GM23338 (cell line): ENCODE measurements around the gene SLC9A2. TPM values are rescaled to one million over a fixed set of nuclear protein-coding genes. Genes with fewer than 3 reads are reported as not detected.

Source experiments
- ATAC-seq: fragments of 200-7000 bp; cut with Tn5 transposase; 3 replicates; pipeline ENCODE4 v1.9.1; 2020
- DNase-seq: peaks from one replicate; pipeline ENCODE4 v3.0.0-alpha.2; 2015; ENCODE audit warnings: low spot score
- H2AFZ ChIP-seq: fragments of 200-600 bp; sonication (generic); 2 replicates; pipeline ENCODE4 v1.8.0; 2016; ENCODE audit warnings: antibody characterized with exemption, mild to moderate bottlenecking, moderate library complexity
- H3F3A ChIP-seq: fragments of 200-600 bp; sonication (generic); replicated peaks from 2 replicates; pipeline ENCODE4 v1.8.0; 2017; ENCODE audit warnings: antibody characterized with exemption, mixed run types, low read depth
- H3K27ac ChIP-seq: fragments of 200-600 bp; sonication (generic); 2 replicates; pipeline ENCODE4 v1.6.1; 2016; ENCODE audit warnings: low read depth
- H3K27me3 ChIP-seq: fragments of 200-600 bp; sonication (generic); 2 replicates; pipeline ENCODE4 v1.8.0; 2016; ENCODE audit warnings: mild to moderate bottlenecking, mixed run types, moderate library complexity; ENCODE audit not compliant: insufficient read depth
- H3K36me3 ChIP-seq: fragments of 200-600 bp; sonication (generic); 2 replicates; pipeline ENCODE4 v1.8.0; 2016; ENCODE audit warnings: mild to moderate bottlenecking; ENCODE audit not compliant: insufficient read depth
- H3K4me1 ChIP-seq: fragments of 200-600 bp; sonication (generic); 2 replicates; pipeline ENCODE4 v1.8.0; 2016; ENCODE audit warnings: mild to moderate bottlenecking, moderate library complexity; ENCODE audit not compliant: insufficient read depth
- H3K4me2 ChIP-seq: fragments of 200-600 bp; sonication (generic); 2 replicates; pipeline ENCODE4 v1.7.1; 2017; ENCODE audit warnings: mixed run types
- H3K4me3 ChIP-seq: fragments of 200-600 bp; sonication (generic); 2 replicates; pipeline ENCODE4 v1.6.1; 2016; ENCODE audit warnings: mixed run types
- H3K79me2 ChIP-seq: fragments of 200-600 bp; sonication (generic); replicated peaks from 2 replicates; pipeline ENCODE4 v1.8.0; 2017; ENCODE audit warnings: mild to moderate bottlenecking; ENCODE audit not compliant: insufficient read depth
- H3K9me2 ChIP-seq: fragments of 200-600 bp; sonication (generic); 2 replicates; pipeline ENCODE4 v1.8.0; 2017; ENCODE audit not compliant: insufficient read depth
- H4K20me1 ChIP-seq: fragments of 200-600 bp; sonication (generic); replicated peaks from 2 replicates; pipeline ENCODE4 v1.8.0; 2017; ENCODE audit warnings: mild to moderate bottlenecking; ENCODE audit not compliant: insufficient read depth
- H3K27ac Mint-ChIP-seq: 2 replicates; pipeline ENCODE4 v1.8.0; 2020; ENCODE audit warnings: inconsistent platforms, mild to moderate bottlenecking, moderate library complexity, mixed read lengths
- H3K27me3 Mint-ChIP-seq: 3 replicates; pipeline ENCODE4 v1.8.0; 2022; ENCODE audit warnings: low read depth, mild to moderate bottlenecking, moderate library complexity, mixed read lengths, inconsistent platforms; ENCODE audit not compliant: insufficient read depth, poor library complexity
- H3K36me3 Mint-ChIP-seq: 3 replicates; pipeline ENCODE4 v1.8.0; 2021; ENCODE audit warnings: low read depth, mild to moderate bottlenecking, inconsistent platforms, moderate library complexity, mixed read lengths
- H3K4me1 Mint-ChIP-seq: 3 replicates; pipeline ENCODE4 v1.8.0; 2020; ENCODE audit warnings: mild to moderate bottlenecking, inconsistent platforms, mixed read lengths
- H3K4me3 Mint-ChIP-seq: 3 replicates; pipeline ENCODE4 v1.8.0; 2021; ENCODE audit warnings: moderate library complexity, mild to moderate bottlenecking, inconsistent platforms, mixed read lengths
- H3K9me3 Mint-ChIP-seq: 3 replicates; pipeline ENCODE4 v1.8.0; 2020; ENCODE audit warnings: moderate library complexity, mild to moderate bottlenecking, inconsistent platforms, mixed read lengths
- CTCF ChIP-seq, 2 experiments: fragments of 200-600 bp in 1 of 2; sonication (generic) in 1 of 2; conservative IDR thresholded peaks; 2 replicates each; pipeline versions ENCODE4 v1.5.1 to v1.6.1; 2016 to 2017; ENCODE audit warnings: antibody characterized with exemption in 2 of 2, low read depth in 2 of 2, mild to moderate bottlenecking in 2 of 2, moderate library complexity in 1 of 2
- ETS1 ChIP-seq: IDR thresholded peaks from 2 replicates; pipeline ENCODE4 v1.6.1; 2016; ENCODE audit warnings: antibody characterized with exemption
- EZH2phosphoT487 ChIP-seq: fragments of 200-600 bp; sonication (generic); IDR thresholded peaks from one replicate; pipeline ENCODE4 v1.8.1; 2018; ENCODE audit warnings: antibody characterized with exemption; ENCODE audit not compliant: unreplicated experiment
- JUNB ChIP-seq: IDR thresholded peaks from one replicate; pipeline ENCODE4 v1.6.1; 2016; ENCODE audit warnings: antibody characterized with exemption; ENCODE audit not compliant: unreplicated experiment
- NANOG ChIP-seq: IDR thresholded peaks from 2 replicates; pipeline ENCODE4 v1.6.1; 2016; ENCODE audit warnings: antibody characterized with exemption, borderline replicate concordance
- POLR2AphosphoS5 ChIP-seq: IDR thresholded peaks from 2 replicates; pipeline ENCODE4 v1.6.1; 2016; ENCODE audit warnings: antibody characterized with exemption, low read depth
- STAT1 ChIP-seq: IDR thresholded peaks from one replicate; pipeline ENCODE4 v1.6.1; 2016; ENCODE audit warnings: antibody characterized with exemption; ENCODE audit not compliant: unreplicated experiment
- ZNF462 ChIP-seq: fragments of 250-450 bp; sonication (Bioruptor Pico); IDR thresholded peaks from 2 replicates; pipeline ENCODE4 v1.5.0; 2020; ENCODE audit warnings: mild to moderate bottlenecking, moderate library complexity
- polyA plus RNA-seq: library from polyadenylated mRNA; unstranded; fragments of >200 nt; fragmentation: Nextera tagmentation; extraction: Ambion mirVana; gene quantifications from 2 replicates; pipeline ENCODE4 v1.2.1, GENCODE V29; 2016
- total RNA-seq: library from RNA; depleted of rRNA; stranded (reverse); fragments of >200 nt; shearing (Covaris generic); gene quantifications from 2 replicates; pipeline ENCODE4 v1.2.3, GENCODE V29; 2014

SLC9A2 gene
- total and polyA plus RNA-seq, 2 experiments from 2014 or later = 0.03 to 0.24 TPM

GRCh38 chr2:102615620-102616436 is 3.5 kb upstream of the SLC9A2 start:
- TF ChIP-seq CTCF (conservative IDR thresholded peaks at IDR 0.05; ENCODE audit: low read depth in 2 of 2) (peak; percentile 82 to 92), EZH2phosphoT487 (no peak)
- H3K36me3 Mint-ChIP-seq = peaks cover 3% of the 10 kb centered on the region; the same call in 1 of the 3 replicates
- Histone ChIP-seq H3K9me2 (no peaks in the 10 kb centered on the region), H3K36me3 (no peaks in the 10 kb centered on the region), H3K79me2 (no peaks in the 10 kb centered on the region), H3K27ac (no peak overlapping the region), H4K20me1 (no peaks in the 10 kb centered on the region), H3K4me1 (peaks cover 8% of the 10 kb centered on the region), H3K4me3 (no peak overlapping the region), H3K27me3 (peaks cover 42% of the 10 kb centered on the region), H3K4me2 (no peak overlapping the region), H2AFZ (no peak overlapping the region), H3F3A (0 out of 2 replicates have a peak, but pooled peaks cover 5% of the 10 kb centered on the region)
- no peak overlapping the region for H3K4me3 Mint-ChIP-seq
- H3K9me3 Mint-ChIP-seq = no peaks in the 10 kb centered on the region; the same call in 2 of the 3 replicates
- no peak overlapping the region for H3K27ac Mint-ChIP-seq
- H3K4me1 Mint-ChIP-seq = peaks cover 16% of the 10 kb centered on the region
- DNase-seq (peak; percentile 85), ATAC-seq (peak; percentile 58)
- H3K27me3 Mint-ChIP-seq = peaks cover 22% of the 10 kb centered on the region

GRCh38 chr2:102618452-102619413 is 620 bp upstream of the SLC9A2 start:
- H3K4me1 Mint-ChIP-seq = peaks cover 16% of the 10 kb centered on the region
- peak overlapping the region; percentile 79 for H3K4me3 Mint-ChIP-seq
- Histone ChIP-seq H3K4me2 (peak overlapping the region; percentile 82), H2AFZ (peak overlapping the region; percentile 96), H3K4me3 (peak overlapping the region; percentile 56), H3F3A (0 out of 2 replicates have a peak, but pooled peaks cover 5% of the 10 kb centered on the region), H3K36me3 (no peaks in the 10 kb centered on the region), H3K4me1 (peaks cover 8% of the 10 kb centered on the region), H3K79me2 (no peaks in the 10 kb centered on the region), H3K27ac (no peak overlapping the region), H4K20me1 (no peaks in the 10 kb centered on the region; the same call in 1 of the 2 replicates), H3K27me3 (peaks cover 57% of the 10 kb centered on the region), H3K9me2 (no peaks in the 10 kb centered on the region)
- no peaks in the 10 kb centered on the region; the same call in 2 of the 3 replicates for H3K9me3 Mint-ChIP-seq
- peaks cover 36% of the 10 kb centered on the region for H3K27me3 Mint-ChIP-seq
- no peak overlapping the region for H3K27ac Mint-ChIP-seq
- DNase-seq (peak; percentile 63), ATAC-seq (peak; percentile 23)
- peaks cover 3% of the 10 kb centered on the region; the same call in 1 of the 3 replicates for H3K36me3 Mint-ChIP-seq
- TF ChIP-seq STAT1 (no peak), ETS1 (no peak), ZNF462 (CRISPR knock-in tag) (0 out of 2 replicates have a peak, but pooled peaks have one; percentile 33), NANOG (no peak), JUNB (no peak), POLR2AphosphoS5 (no peak)
